Stimulated activated CD8-positive, alpha-beta memory T cell treated with anti-CD3 and anti-CD28 coated beads, Interleukin-12 subunit alpha, Interleukin-12 subunit beta, amount 100 ng/mL, for 24 hours (primary cell): ENCODE data around the gene KCTD21.

Experiments
- DNase-seq: peaks from one replicate; pipeline ENCODE4 v3.0.0-alpha.2; 2020; ENCODE audit errors: extremely low read depth

The KCTD21 gene

DNA sequence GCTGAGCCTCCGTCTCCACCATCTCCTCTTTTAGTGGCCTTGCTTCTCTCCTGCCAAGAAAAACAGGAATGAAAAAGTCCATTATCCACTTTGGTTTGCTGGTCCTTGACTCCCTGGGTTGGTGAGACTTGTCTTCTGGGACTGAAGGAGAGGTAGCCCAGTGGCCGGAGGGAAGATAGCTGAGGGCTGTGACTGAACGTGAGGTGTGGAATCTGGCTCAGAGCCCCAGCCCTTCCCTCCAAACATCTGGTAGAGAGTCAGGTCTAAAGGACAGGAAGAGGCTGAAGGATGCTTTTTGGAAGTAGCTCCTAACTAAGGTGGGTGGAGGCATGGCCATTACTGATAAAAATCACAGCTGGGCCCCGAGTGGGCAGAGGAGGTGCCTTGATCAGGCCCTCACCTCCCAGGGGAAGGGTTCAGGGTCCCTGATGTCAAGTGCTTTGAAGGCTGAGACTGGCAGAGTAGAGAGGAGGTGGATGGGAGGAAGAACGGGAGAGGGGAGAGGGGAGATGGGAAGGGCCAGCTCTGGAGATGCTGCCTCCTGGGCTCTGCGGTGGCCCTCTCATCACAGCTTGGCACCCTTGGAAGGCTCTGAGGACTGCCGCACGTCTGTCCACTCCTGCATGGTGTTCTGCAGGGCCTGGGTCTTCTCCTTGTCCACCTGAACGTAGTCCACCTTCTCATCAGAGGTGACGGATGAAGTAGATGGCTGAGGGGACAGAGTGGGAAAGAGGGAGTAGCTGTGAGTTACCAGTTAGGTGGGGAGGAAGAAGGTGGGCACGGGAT lies 30.5 kb upstream of the KCTD21 start:
- DNase-seq: no peak

GRCh38 chr11:78217650-78218541 lies 29.5 kb upstream of the KCTD21 start:
- no peak for DNase-seq

DNA sequence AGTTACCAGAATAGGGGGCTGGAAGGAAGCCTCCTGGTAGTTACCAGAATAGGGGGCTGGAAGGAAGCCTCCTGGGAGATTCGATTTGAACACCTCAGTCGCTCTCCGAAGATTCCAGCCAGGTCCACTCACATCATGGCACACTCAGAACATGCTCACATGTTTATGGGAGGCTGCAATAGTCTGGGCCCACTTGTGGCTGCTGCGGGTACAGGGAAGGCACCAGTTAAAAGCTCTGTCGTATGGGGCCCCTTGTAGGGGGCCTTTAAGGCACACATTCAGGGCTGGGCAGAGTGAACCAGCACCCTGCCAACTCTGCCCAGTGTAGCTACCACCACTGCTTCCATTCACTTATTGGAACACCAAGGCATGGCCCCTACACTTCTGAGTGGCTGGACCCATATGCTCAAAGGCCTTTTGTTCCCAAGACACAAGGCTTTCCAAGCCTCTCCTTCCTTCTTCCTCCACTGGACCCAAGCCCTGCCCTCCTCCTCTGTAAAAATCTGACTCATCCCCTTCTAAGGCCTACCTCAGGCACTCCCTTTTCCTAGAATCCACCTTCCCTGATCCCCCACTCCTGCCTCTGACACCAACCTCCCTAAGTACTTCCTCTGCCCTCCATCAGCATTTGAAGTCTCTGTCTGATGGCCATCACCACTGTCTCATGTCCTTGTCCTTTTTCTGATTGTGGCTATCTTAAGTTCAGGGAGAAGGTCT lies 28.3 kb upstream of the KCTD21 start:
- no peak for DNase-seq

DNA sequence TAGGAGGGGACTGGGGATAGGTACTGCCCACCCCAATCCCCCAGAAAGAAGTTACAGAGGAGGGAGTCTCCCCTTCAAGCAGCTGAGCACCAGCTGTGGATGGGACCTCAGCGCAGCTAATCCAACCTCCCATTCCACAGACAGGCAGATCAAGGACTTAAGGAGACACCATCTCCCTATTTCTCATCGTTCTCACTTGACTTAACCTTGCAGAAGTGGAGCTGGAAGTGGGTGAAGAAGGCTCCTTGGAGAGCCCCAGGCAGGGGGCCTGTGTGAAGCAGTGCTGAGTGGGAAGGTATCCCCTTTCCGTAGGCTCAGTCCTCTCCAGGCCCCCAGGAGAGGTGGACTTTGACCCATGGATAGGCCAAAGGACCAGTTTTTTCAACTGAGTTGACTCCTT lies 27.6 kb upstream of the KCTD21 start:
- DNase-seq: no peak

DNA sequence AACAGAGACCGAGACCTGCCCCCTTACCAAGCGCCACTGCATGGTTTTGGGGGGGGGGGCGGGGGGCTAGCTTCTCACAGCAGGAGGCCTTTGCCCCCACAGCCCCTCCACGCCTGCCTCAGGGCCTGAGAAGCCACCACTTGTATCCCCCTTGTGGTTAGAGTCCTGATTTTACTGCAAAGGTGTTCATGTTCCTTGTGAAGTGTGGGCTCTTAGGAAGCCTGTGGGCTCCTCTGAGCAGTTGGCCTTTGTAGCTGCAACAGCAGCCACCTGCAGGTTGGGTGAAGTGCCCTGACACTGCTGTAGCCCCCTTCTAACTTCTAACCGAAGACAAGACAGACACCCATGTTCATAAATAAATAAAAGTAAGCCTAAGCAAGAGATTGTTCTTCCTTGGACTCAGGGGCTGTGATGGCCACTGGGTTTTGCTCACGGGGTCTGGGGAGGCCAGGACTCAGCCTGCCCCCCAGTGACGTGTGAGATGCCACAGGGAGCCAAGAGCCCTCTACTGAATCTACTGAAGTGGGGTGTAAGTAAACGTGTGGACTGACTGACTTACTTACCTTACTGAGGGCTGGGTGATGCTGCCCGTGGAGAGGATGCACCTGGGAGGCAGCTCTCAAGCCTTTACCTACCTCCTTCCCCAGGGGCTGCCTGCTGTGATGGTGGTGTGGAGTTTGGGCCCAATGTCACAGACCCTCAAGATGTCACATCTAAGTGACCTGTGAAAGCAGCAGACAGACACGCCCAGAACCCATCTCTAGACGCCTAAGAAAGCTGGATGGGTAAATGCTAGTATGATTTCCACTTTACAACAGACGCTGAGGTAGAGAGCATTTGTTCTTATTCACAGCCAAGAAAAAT lies 26.1 kb upstream of the KCTD21 start:
- no peak for DNase-seq

DNA sequence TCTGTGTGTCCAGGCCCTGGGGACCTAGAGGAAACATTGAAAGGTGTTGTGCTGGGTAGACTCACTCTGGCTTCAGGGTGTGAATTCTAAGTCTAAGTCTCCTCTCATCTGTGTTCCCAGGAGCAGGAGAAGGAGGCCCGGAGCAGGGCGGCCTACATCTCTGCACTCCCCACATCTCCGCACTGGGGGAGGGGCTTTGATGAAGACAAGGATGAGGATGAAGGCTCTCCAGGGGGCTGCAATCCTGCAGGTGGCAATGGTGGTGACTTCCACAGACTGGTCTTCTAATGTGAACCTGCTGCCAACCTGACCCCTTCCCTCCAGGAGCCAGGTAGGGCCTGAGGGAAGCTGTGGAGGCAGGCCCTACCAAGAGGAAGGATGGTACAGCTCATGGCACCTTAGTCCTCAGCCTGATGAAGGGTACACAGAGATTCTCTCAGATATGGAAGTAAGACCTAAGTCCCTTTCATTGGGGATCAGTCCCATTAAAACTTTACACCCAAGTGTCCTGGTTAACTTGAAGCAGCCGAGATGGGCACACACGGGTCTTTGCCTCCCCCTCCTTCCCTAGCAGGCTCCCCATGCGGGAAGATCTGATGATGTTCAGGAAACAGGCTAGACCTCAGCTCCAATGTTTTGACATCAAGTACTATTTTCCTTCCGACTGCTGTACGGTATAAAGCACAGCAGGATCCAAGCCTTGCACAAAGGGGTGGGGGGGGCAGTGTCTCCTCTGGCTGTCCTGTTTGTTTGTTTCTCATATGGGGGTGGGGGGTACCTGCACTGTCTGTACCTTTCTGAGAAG lies 25.3 kb upstream of the KCTD21 start:
- DNase-seq: no peak

- DNase-seq: no peak
Observed at GRCh38 chr11:78212586-78213371, 24.4 kb upstream of the KCTD21 start.

- DNase-seq: no peak
Observed at GRCh38 chr11:78211565-78211964, 23.1 kb upstream of the KCTD21 start.

GRCh38 chr11:78210000-78210608 lies 21.7 kb upstream of the KCTD21 start:
- no peak for DNase-seq

GRCh38 chr11:78209478-78209877 lies 21.1 kb upstream of the KCTD21 start:
- no peak for DNase-seq

- DNase-seq: no peak
Observed at GRCh38 chr11:78208257-78209165, 20.1 kb upstream of the KCTD21 start.

GRCh38 chr11:78207532-78208256 lies 19.3 kb upstream of the KCTD21 start:
- no peak for DNase-seq

DNA sequence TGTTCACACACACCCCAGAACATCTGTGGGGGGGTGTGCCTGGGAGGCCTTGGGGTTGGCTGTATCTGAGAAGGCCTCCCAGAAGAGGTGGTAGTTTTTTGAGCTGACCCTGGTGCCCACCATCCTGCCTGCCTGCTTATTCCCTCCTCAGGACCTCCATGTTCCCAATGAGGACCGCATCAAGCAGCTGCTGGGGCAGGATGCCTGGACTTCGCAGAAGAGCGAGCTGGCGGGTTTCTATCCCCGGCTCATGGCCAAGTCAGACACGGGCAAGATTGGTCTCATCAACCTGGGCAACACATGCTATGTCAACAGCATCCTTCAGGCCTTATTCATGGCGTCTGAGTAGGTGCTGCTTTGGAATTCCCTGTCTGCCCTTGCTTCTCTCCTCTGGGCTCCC lies 17.3 kb upstream of the KCTD21 start:
- no peak for DNase-seq

GRCh38 chr11:78205256-78205655 lies 16.8 kb upstream of the KCTD21 start:
- no peak for DNase-seq

- DNase-seq: no peak
Observed at GRCh38 chr11:78203184-78203583, 14.8 kb upstream of the KCTD21 start.

GRCh38 chr11:78202733-78203167 lies 14.3 kb upstream of the KCTD21 start:
- no peak for DNase-seq

DNA sequence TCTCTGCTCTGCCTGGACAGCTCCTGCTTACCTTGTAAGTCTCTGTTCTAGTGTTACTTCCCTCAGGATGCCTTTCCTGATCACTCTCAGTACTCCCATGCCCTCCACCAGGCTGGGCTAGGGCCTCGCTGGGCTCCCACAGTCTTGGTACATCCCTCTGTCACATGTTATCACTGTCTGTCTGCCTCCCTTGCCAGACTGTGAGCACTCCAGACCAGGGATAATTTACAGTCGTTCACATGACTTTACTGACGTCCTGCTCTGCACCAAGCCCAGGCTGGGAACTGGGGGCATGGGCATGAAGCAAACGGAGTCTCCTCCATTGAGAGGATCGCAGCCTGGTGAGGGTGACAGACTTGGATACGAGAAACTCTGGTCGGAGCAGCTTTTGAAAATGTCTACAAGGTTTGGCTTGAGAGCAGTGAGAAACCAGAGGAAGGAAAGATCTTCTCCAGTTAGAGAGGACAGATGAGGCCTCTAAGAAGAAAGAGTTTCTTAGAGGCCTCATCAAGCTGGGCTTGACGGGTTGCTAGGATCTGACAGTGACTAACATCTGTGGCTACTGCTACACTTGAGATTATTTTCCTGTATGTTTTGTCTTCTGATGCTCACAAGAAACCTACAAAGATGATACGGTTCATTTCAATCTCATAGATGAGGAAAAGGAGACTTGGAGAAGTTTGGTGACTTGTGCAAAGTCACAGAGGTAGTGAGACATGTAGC lies 12.8 kb upstream of the KCTD21 start:
- DNase-seq: no peak
